Measurements from ENCODE around the gene EEF1A1. TPM values are rescaled to one million over a fixed set of nuclear protein-coding genes. Genes with fewer than 3 reads are reported as not detected.
"Not testable (repeated sequence)": the region's sequence is repeated elsewhere in the genome, so short reads cannot be mapped to it uniquely, and the experiment has no call there.

EEF1A1 gene
- total RNA-seq, 1 donor from 2014 or later, result 8,902 TPM

DNA sequence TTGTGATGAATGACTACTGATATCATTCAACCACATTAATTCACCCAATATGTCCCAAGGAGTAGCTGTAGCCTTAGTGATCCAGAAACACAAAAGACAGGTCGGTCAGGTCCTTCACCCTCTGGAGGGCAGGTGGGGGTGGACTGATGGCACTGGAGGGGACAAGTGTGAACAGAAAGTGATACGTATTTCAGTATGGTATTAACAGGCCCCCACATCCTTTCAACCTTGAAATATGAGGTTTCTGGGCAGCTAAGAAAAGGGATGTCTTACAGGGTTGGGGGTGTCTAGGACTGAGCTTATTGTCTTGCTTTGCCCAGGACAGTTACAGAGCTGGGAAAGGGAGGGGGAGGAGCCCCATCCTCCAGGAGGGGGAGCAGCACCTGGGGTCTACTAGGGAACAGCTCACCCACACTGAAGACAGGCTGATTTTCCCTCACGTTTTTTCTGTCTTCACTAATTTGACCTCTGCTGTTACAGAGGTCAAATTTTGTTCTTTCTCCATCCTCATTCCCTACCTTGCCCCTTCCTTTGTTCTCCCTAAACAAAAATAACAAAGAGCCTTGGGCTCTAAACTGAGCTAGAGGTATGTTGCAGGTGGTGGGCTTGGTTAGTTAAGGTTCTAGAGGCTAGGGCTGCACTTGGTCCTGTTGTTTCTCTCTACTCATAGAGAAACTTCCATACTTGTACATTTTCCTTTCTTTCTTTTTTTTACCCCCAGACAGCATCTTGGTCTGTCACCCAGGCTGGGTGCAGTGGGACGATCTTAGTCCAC is 38.0 kb upstream of the EEF1A1 start:
- no peak for DNase-seq (ENCODE audit: low spot score)
- no peaks in the 10 kb centered on the region for H3K9me3 Mint-ChIP-seq (ENCODE audit: low read depth)
- H3K27ac Mint-ChIP-seq (ENCODE audit: unreplicated experiment), result no peak overlapping the region
- H3K4me1 Mint-ChIP-seq (ENCODE audit: low read depth), result peaks cover 22% of the 10 kb centered on the region
- H3K4me3 Mint-ChIP-seq (ENCODE audit: unreplicated experiment), result no peak overlapping the region
- TF ChIP-seq, protein P1, sequence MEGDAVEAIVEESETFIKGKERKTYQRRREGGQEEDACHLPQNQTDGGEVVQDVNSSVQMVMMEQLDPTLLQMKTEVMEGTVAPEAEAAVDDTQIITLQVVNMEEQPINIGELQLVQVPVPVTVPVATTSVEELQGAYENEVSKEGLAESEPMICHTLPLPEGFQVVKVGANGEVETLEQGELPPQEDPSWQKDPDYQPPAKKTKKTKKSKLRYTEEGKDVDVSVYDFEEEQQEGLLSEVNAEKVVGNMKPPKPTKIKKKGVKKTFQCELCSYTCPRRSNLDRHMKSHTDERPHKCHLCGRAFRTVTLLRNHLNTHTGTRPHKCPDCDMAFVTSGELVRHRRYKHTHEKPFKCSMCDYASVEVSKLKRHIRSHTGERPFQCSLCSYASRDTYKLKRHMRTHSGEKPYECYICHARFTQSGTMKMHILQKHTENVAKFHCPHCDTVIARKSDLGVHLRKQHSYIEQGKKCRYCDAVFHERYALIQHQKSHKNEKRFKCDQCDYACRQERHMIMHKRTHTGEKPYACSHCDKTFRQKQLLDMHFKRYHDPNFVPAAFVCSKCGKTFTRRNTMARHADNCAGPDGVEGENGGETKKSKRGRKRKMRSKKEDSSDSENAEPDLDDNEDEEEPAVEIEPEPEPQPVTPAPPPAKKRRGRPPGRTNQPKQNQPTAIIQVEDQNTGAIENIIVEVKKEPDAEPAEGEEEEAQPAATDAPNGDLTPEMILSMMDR (IDR thresholded peaks at IDR 0.05), result no peak
- no peaks in the 10 kb centered on the region for H3K36me3 Mint-ChIP-seq (ENCODE audit: low read depth)
- no peaks in the 10 kb centered on the region for H3K27me3 Mint-ChIP-seq (ENCODE audit: low read depth)

DNA sequence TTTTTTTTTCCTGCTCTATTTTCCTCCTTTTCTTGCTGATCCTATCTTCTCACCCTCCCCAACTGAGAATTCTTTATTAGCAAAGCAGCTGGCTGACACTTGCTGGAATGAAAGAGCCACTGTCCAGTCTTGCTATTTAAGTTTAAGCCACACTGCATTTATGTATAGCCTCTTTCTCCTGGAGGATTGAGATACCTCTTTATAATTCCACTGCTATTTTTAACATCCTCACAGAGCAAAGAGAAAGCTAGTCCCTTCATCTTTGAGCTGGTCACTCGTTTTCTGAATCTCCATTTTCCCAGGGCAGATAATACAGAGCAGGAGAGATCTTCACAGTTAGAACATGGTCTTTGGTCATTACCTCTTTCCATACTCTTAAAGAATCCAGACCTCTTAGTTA is 36.0 kb upstream of the EEF1A1 start:
- no peak for DNase-seq (ENCODE audit: low spot score)
- Mint-ChIP-seq H3K4me1 (ENCODE audit: low read depth) (peaks cover 22% of the 10 kb centered on the region), H3K27me3 (ENCODE audit: low read depth) (no peaks in the 10 kb centered on the region), H3K27ac (ENCODE audit: unreplicated experiment) (no peak overlapping the region), H3K36me3 (ENCODE audit: low read depth) (no peaks in the 10 kb centered on the region), H3K9me3 (ENCODE audit: low read depth) (no peaks in the 10 kb centered on the region), H3K4me3 (ENCODE audit: unreplicated experiment) (no peak overlapping the region)
- TF ChIP-seq, protein P1 (IDR thresholded peaks at IDR 0.05), result no peak

DNA sequence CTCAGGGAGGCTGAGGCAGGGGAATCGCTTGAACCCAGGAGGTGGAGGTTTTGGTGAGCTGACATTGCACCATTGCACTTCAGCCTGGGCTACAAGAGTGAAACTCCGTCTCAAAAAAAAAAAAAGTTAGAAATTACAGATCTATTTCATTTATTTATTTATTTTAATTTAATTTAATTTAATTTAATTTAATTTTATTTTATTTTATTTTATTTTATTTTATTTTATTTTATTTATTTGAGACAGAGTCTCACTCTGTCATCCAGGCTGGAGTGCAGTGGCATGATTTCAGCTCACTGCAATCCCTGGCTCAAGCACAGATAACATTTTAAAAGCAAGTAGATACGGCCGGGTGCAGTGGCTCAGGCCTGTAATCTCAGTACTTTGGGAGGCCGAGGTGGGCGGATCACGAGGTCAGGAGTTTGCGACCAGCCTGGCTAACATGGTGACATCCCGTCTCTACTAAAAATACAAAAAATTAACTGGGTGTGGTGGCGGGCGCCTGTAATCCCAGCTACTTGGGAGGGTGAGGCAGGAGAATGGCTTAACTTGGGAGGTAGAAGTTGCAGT is 34.6 kb upstream of the EEF1A1 start:
- not testable (repeated sequence) for H3K4me3 Mint-ChIP-seq (ENCODE audit: unreplicated experiment); DNase-seq (ENCODE audit: low spot score); H3K27ac Mint-ChIP-seq (ENCODE audit: unreplicated experiment); H3K36me3 Mint-ChIP-seq (ENCODE audit: low read depth); H3K9me3 Mint-ChIP-seq (ENCODE audit: low read depth); H3K27me3 Mint-ChIP-seq (ENCODE audit: low read depth)
- peaks cover 16% of the 10 kb centered on the region for H3K4me1 Mint-ChIP-seq (ENCODE audit: low read depth)

DNA sequence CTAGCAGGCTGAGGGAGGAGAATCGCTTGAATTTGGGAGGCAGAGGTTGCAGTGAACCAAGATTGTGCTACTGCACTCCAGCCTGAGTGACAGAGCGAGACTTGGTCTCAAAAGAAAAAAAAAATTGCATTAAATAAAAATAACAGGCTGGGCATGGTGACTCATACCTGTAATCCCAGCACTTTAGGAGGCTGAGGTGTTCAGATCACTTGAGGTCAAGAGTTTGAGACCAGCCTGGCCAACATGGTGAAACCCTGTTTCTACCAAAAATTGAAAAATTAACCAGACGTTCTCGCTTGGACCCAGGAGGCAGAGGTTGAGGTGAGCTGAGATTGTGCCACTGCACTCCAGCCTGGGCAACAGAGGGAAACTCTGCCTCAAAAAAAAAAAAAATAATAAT is 30.3 kb upstream of the EEF1A1 start:
- not testable (repeated sequence) for H3K9me3 Mint-ChIP-seq (ENCODE audit: low read depth)

DNA sequence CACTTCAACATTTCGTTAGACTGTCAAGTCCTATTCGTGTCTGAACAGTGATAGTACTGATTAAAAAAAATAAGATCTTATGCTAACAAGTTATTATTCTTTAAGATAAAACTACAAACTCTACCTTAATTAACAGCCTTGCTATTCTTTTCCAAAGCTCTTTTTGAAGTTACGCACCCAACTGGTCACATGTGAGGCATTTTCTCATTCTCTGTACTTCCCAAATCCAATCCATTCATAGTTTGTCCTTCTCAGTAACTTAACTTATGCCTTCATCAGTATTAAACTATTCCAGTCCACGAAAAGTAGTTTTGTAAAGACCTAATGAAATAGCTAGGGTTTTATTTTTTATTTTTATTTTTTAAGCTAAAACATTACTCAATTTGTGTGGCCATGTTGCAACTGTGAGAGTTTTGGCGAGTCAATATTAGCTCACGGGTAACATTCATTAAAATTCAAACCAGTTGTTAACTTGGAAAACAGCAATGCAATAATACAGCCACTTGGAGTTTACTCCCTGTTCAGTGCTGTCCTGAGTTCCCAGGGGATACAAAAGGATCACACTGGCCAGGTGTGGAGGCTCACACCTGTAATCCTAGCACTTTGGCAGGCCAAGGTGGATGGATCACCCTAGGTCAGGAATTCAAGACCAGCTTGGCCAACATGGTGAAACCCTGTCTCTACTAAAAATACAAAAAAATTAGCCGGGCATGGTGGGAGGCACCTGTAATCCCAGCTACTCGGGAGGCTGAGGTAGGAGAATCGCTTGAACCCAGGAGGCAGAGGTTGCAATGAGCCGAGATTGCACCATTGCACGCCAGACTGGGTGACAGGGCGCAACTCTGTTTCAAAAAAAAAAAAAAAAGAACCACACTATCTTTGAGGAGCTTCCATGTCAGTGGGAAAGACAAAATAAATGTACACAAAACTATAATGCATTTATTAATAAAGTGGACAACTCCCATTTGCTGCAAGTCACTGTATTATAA is 27.9 kb upstream of the EEF1A1 start:
- Mint-ChIP-seq H3K4me1 (ENCODE audit: low read depth) (peaks cover 7% of the 10 kb centered on the region), H3K4me3 (ENCODE audit: unreplicated experiment) (no peak overlapping the region), H3K36me3 (ENCODE audit: low read depth) (no peaks in the 10 kb centered on the region), H3K27me3 (ENCODE audit: low read depth) (no peaks in the 10 kb centered on the region), H3K27ac (ENCODE audit: unreplicated experiment) (no peak overlapping the region), H3K9me3 (ENCODE audit: low read depth) (no peaks in the 10 kb centered on the region)
- TF ChIP-seq, protein P1 (IDR thresholded peaks at IDR 0.05), result no peak
- DNase-seq (ENCODE audit: low spot score), result no peak

More for the DNA sequence above, 30.3 kb upstream of the EEF1A1 start:
- not testable (repeated sequence) for H3K27ac Mint-ChIP-seq (ENCODE audit: unreplicated experiment); H3K36me3 Mint-ChIP-seq (ENCODE audit: low read depth); H3K27me3 Mint-ChIP-seq (ENCODE audit: low read depth); DNase-seq (ENCODE audit: low spot score); H3K4me1 Mint-ChIP-seq (ENCODE audit: low read depth); H3K4me3 Mint-ChIP-seq (ENCODE audit: unreplicated experiment)

DNA sequence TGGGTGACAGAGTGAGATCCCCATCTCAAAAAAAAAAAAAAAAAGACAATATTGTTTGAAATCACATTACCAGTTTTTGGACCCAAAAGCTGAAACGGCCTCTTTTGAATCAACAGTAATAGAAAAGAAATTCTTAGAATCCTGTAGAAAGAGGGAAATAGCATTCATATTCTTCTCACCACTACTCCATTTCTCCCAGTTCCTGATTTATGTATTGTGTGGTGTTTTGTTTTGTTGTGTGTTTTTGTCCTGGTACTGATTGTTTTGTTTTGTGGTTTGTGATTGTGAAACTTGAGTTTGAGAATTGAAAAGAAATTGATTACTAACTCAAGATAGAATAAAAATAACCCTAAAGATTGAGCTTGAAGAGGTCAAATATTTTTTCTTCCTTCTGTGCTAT is 26.2 kb upstream of the EEF1A1 start:
- Mint-ChIP-seq H3K27ac (ENCODE audit: unreplicated experiment) (no peak overlapping the region), H3K27me3 (ENCODE audit: low read depth) (no peaks in the 10 kb centered on the region), H3K4me1 (ENCODE audit: low read depth) (peaks cover 7% of the 10 kb centered on the region), H3K4me3 (ENCODE audit: unreplicated experiment) (no peak overlapping the region), H3K9me3 (ENCODE audit: low read depth) (no peaks in the 10 kb centered on the region), H3K36me3 (ENCODE audit: low read depth) (no peaks in the 10 kb centered on the region)
- TF ChIP-seq, protein P1 (IDR thresholded peaks at IDR 0.05), result no peak
- DNase-seq (ENCODE audit: low spot score), result no peak
